Measurements from ENCODE around the gene RAVER2. TPM values are rescaled to one million over a fixed set of nuclear protein-coding genes. Genes with fewer than 3 reads are reported as not detected.

Gene RAVER2
- total RNA-seq, 1 experiment from 2014 or later, result 15.1 TPM

DNA sequence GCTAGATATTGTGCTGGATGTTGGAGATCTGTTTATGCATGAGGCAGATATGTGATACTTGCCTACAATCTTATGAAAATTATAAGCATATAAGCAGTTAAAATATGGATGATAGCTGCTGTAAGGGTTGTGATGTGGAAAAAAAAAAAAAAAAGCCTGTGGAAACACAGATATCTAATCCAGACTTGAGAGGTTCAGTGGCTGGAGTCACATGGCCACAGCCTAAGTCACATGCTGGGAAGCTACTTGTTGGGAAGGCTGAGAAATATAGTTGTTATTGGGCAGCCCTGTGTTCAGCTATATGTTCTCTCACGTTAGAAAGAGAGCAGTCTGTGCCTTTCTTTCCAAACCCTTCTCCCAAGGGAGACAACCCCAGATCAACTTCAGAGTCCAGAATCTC is 15.1 kb downstream of the RAVER2 start:
- in situ Hi-C loops (cut with HindIII; ENCODE audit: low pct_unique_long_range_greater_than_20kb, low sequenced_read_pairs), result no loop called here

GRCh38 chr1:64765012-64765411 is 20.1 kb downstream of the RAVER2 start:
- ATAC-seq, result no peak
- intact Hi-C loops (cut with micrococcal nuclease; ENCODE audit: unreplicated experiment), result no loop called here
- POLR2A ChIA-PET, result no interaction called here

More for the DNA sequence above, 15.1 kb downstream of the RAVER2 start:
- ChIA-PET POLR2A (no interaction called here), CTCF (no interaction called here)
- Histone ChIP-seq H3K9me3 (ENCODE audit: control insufficient read depth, insufficient read depth, low read depth, low read length) (no peaks in the 10 kb centered on the region), H3K4me1 (ENCODE audit: control insufficient read depth, insufficient read depth, low read length) (no peaks in the 10 kb centered on the region; the same call in 1 of the 2 replicates), H3K27ac (ENCODE audit: low read length) (no peak overlapping the region), H3K36me3 (ENCODE audit: control insufficient read depth, insufficient read depth, low read length) (no peaks in the 10 kb centered on the region), H3K27me3 (ENCODE audit: control insufficient read depth, insufficient read depth, low read length) (no peaks in the 10 kb centered on the region), H3K4me3 (ENCODE audit: low read depth in 2 of 2, low read length in 2 of 2) (no peak overlapping the region)
- no peak for ATAC-seq
- intact Hi-C loops (cut with micrococcal nuclease; ENCODE audit: unreplicated experiment), result no loop called here
- no TSS peak for BruUV-seq (replicated peaks)
- TF ChIP-seq REST (IDR thresholded peaks at IDR 0.05; ENCODE audit: insufficient read depth in 1 of 2, low read depth in 2 of 2, low read length in 1 of 2), result no peak
- TF ChIP-seq, protein P1, sequence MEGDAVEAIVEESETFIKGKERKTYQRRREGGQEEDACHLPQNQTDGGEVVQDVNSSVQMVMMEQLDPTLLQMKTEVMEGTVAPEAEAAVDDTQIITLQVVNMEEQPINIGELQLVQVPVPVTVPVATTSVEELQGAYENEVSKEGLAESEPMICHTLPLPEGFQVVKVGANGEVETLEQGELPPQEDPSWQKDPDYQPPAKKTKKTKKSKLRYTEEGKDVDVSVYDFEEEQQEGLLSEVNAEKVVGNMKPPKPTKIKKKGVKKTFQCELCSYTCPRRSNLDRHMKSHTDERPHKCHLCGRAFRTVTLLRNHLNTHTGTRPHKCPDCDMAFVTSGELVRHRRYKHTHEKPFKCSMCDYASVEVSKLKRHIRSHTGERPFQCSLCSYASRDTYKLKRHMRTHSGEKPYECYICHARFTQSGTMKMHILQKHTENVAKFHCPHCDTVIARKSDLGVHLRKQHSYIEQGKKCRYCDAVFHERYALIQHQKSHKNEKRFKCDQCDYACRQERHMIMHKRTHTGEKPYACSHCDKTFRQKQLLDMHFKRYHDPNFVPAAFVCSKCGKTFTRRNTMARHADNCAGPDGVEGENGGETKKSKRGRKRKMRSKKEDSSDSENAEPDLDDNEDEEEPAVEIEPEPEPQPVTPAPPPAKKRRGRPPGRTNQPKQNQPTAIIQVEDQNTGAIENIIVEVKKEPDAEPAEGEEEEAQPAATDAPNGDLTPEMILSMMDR (IDR thresholded peaks at IDR 0.05), result no peak
- TF ChIP-seq SIN3A (IDR thresholded peaks at IDR 0.05; ENCODE audit: borderline replicate concordance, insufficient read depth, low read depth, low read length), result no peak
- TF ChIP-seq POLR2AphosphoS5 (IDR thresholded peaks at IDR 0.05; ENCODE audit: low read depth, low read length), result no peak
- TF ChIP-seq TCF7L2 (IDR thresholded peaks at IDR 0.05; ENCODE audit: low read depth, low read length), result no peak
- DNase-seq (ENCODE audit: low read depth, low spot score), result no peak

More at GRCh38 chr1:64765012-64765411, 20.1 kb downstream of the RAVER2 start:
- DNase-seq (ENCODE audit: low read depth, low spot score), result no peak
- no TSS peak for BruUV-seq (replicated peaks)
- Histone ChIP-seq H3K4me3 (ENCODE audit: low read depth in 2 of 2, low read length in 2 of 2) (no peak overlapping the region), H3K9me3 (ENCODE audit: control insufficient read depth, insufficient read depth, low read depth, low read length) (peaks cover 3% of the 10 kb centered on the region; the same call in 1 of the 2 replicates), H3K36me3 (ENCODE audit: control insufficient read depth, insufficient read depth, low read length) (no peaks in the 10 kb centered on the region), H3K27me3 (ENCODE audit: control insufficient read depth, insufficient read depth, low read length) (no peaks in the 10 kb centered on the region), H3K4me1 (ENCODE audit: control insufficient read depth, insufficient read depth, low read length) (no peaks in the 10 kb centered on the region), H3K27ac (ENCODE audit: low read length) (no peak overlapping the region)
- TF ChIP-seq TCF7L2 (IDR thresholded peaks at IDR 0.05; ENCODE audit: low read depth, low read length) (no peak), POLR2AphosphoS5 (IDR thresholded peaks at IDR 0.05; ENCODE audit: low read depth, low read length) (no peak), SIN3A (IDR thresholded peaks at IDR 0.05; ENCODE audit: borderline replicate concordance, insufficient read depth, low read depth, low read length) (no peak), REST (IDR thresholded peaks at IDR 0.05; ENCODE audit: insufficient read depth in 1 of 2, low read depth in 2 of 2, low read length in 1 of 2) (no peak)
- TF ChIP-seq, protein P1 (IDR thresholded peaks at IDR 0.05), result no peak
- in situ Hi-C loops (cut with HindIII; ENCODE audit: low pct_unique_long_range_greater_than_20kb, low sequenced_read_pairs), result no loop called here
- CTCF ChIA-PET, result no interaction called here
